HepG2 (cell line): ENCODE results near the gene ST8SIA6. TPM values are rescaled to one million over a fixed set of nuclear protein-coding genes. Genes with fewer than 3 reads are reported as not detected.

Source experiments
- ATAC-seq: fragments of 200-7000 bp; cut with Tn5 transposase; 3 replicates; pipeline ENCODE4 v1.9.1; 2020; ENCODE audit warnings: mild to moderate bottlenecking, moderate library complexity
- BruUV-seq: library from RNA; stranded (reverse); fragments of 400-500 nt; replicated peaks from 2 replicates; lab custom pipeline; 2021; lab: Mats Ljungman, UMichigan
- CTCF ChIA-PET: fragments of 300-600 bp; formaldehyde crosslinking; extraction: SDS; loops from one replicate; lab custom pipeline; 2021; ENCODE audit warnings: low total read pairs, inconsistent platforms, low intra/inter-chr PET ratio; lab: Yijun Ruan, JAX
- POLR2A ChIA-PET: fragments of 350-600 bp; sonication (Branson Sonifier 250); formaldehyde crosslinking; loops from one replicate; lab custom pipeline; 2020; ENCODE audit warnings: antibody characterized with exemption, inconsistent platforms; lab: Yijun Ruan, JAX
- DNase-seq: peaks from one replicate; pipeline ENCODE4 v3.0.0-alpha.2; 2015; ENCODE audit warnings: low spot score
- FAIRE-seq: peaks from 3 replicates; lab custom pipeline; 2011; peaks lifted over from hg19 to GRCh38; lab: Jason Lieb, UNC
- H2AFZ ChIP-seq: one replicate; pipeline ENCODE4 v1.6.1; 2011; ENCODE audit warnings: low read length, inconsistent platforms
- H3K27ac ChIP-seq: fragments of 300-600 bp; 3 replicates; pipeline ENCODE4 v1.8.0; 2011; ENCODE audit warnings: mixed run types, mild to moderate bottlenecking, mixed read lengths, low read length, inconsistent platforms; ENCODE audit not compliant: insufficient read depth; ENCODE audit errors: extremely low read length
- H3K27me3 ChIP-seq, 2 experiments: fragments of 200-600 bp in 1 of 2; 2 replicates in 1 of 2; 3 replicates in 1 of 2; pipeline versions ENCODE4 v1.6.0 to v1.8.0; 2011; ENCODE audit warnings: low read length in 2 of 2, mild to moderate bottlenecking in 2 of 2, moderate library complexity in 2 of 2, inconsistent platforms in 1 of 2; ENCODE audit not compliant: insufficient read depth in 2 of 2, control insufficient read depth in 1 of 2
- H3K36me3 ChIP-seq, 2 experiments: fragments of 200-600 bp in 1 of 2; replicated peaks in 1 of 2; 2 replicates in 1 of 2; 3 replicates in 1 of 2; pipeline versions ENCODE4 v1.5.1 to v1.8.0; 2011; ENCODE audit warnings: low read length in 2 of 2, inconsistent platforms in 1 of 2; ENCODE audit not compliant: insufficient read depth in 2 of 2, control insufficient read depth in 1 of 2
- H3K4me1 ChIP-seq: 2 replicates; pipeline ENCODE4 v1.5.1; 2012; ENCODE audit warnings: low read length, inconsistent platforms; ENCODE audit not compliant: insufficient read depth
- H3K4me2 ChIP-seq: 2 replicates; pipeline ENCODE4 v1.6.0; 2011; ENCODE audit warnings: low read depth, low read length, inconsistent platforms
- H3K4me3 ChIP-seq, 3 experiments: fragments of 200-600 bp in 1 of 3; sonication (generic), shearing (Covaris generic) in 1 of 3; replicated peaks in 1 of 3; 2 replicates each; pipeline ENCODE4 v1.5.1; 2011 to 2016; ENCODE audit warnings: low read length in 3 of 3, inconsistent platforms in 2 of 3, low read depth in 2 of 3, mild to moderate bottlenecking in 2 of 3, control low read depth in 1 of 3, mixed read lengths in 1 of 3; ENCODE audit not compliant: insufficient read depth in 1 of 3
- H3K79me2 ChIP-seq: one replicate; pipeline ENCODE4 v1.6.1; 2011; ENCODE audit warnings: low read length, inconsistent platforms; ENCODE audit not compliant: insufficient read depth
- H3K9ac ChIP-seq: 2 replicates; pipeline ENCODE4 v1.6.0; 2011; ENCODE audit warnings: mild to moderate bottlenecking, low read depth, low read length, inconsistent platforms; ENCODE audit not compliant: insufficient read depth
- H3K9me3 ChIP-seq: 2 replicates; pipeline ENCODE4 v1.5.1; 2012; ENCODE audit warnings: mild to moderate bottlenecking, low read length
- H4K20me1 ChIP-seq: 2 replicates; pipeline ENCODE4 v1.6.0; 2011; ENCODE audit warnings: inconsistent platforms, mild to moderate bottlenecking, low read length, moderate library complexity; ENCODE audit not compliant: insufficient read depth
- LCORL ChIP-seq, 2 experiments: fragments of 450-650 bp in 1 of 2; sonication (generic) in 1 of 2; formaldehyde crosslinking in 1 of 2; IDR thresholded peaks; 2 replicates each; pipeline versions ENCODE4 v1.5.0 to v1.6.1; 2017 to 2020; ENCODE audit warnings: antibody characterized with exemption in 1 of 2, missing genetic modification reagents in 1 of 2
- SOX6 ChIP-seq, 2 experiments: fragments of 450-650 bp in 1 of 2; sonication (generic) in 1 of 2; formaldehyde crosslinking in 1 of 2; IDR thresholded peaks; 2 replicates each; pipeline versions ENCODE4 v1.4.0 to v1.6.1; 2017 to 2020; ENCODE audit warnings: antibody characterized with exemption in 1 of 2, mild to moderate bottlenecking in 1 of 2, missing genetic modification reagents in 1 of 2
- SPEN ChIP-seq: sonication (generic); formaldehyde crosslinking; IDR thresholded peaks from 2 replicates; pipeline ENCODE4 v1.5.1; 2020; ENCODE audit warnings: low read depth, mild to moderate bottlenecking, missing genetic modification reagents
- WIZ ChIP-seq: sonication (generic); formaldehyde crosslinking; IDR thresholded peaks from 2 replicates; pipeline ENCODE4 v1.5.1; 2020; ENCODE audit warnings: mild to moderate bottlenecking, missing genetic modification reagents
- ZBTB42 ChIP-seq: sonication (generic); formaldehyde crosslinking; IDR thresholded peaks from 2 replicates; pipeline ENCODE4 v1.5.0; 2020; ENCODE audit warnings: mild to moderate bottlenecking, missing genetic modification reagents
- ZNF18 ChIP-seq: sonication (generic); formaldehyde crosslinking; IDR thresholded peaks from 2 replicates; pipeline ENCODE4 v1.8.0; 2022; ENCODE audit warnings: mild to moderate bottlenecking, missing genetic modification reagents; ENCODE audit not compliant: insufficient replicate concordance
- ZNF333 ChIP-seq: sonication (generic); formaldehyde crosslinking; IDR thresholded peaks from 2 replicates; pipeline ENCODE4 v1.4.0; 2020; ENCODE audit warnings: mild to moderate bottlenecking, missing genetic modification reagents, borderline replicate concordance
- ZNF337 ChIP-seq: sonication (generic); formaldehyde crosslinking; IDR thresholded peaks from 2 replicates; pipeline ENCODE4 v1.5.1; 2020; ENCODE audit warnings: missing genetic modification reagents, low read depth, mild to moderate bottlenecking, borderline replicate concordance
- ZNF512 ChIP-seq: sonication (generic); formaldehyde crosslinking; IDR thresholded peaks from 2 replicates; pipeline ENCODE4 v1.4.0; 2020; ENCODE audit warnings: mild to moderate bottlenecking, missing genetic modification reagents
- ZNF556 ChIP-seq: sonication (generic); formaldehyde crosslinking; IDR thresholded peaks from 2 replicates; pipeline ENCODE4 v1.4.0; 2020; ENCODE audit warnings: mild to moderate bottlenecking, missing genetic modification reagents, borderline replicate concordance
- ZNF557 ChIP-seq: sonication (generic); formaldehyde crosslinking; IDR thresholded peaks from 2 replicates; pipeline ENCODE4 v1.4.0; 2020; ENCODE audit warnings: missing genetic modification reagents
- ZNF607 ChIP-seq: sonication (generic); formaldehyde crosslinking; IDR thresholded peaks from 2 replicates; pipeline ENCODE4 v1.5.1; 2020; ENCODE audit warnings: missing genetic modification reagents, mild to moderate bottlenecking, borderline replicate concordance
- ZXDC ChIP-seq: sonication (generic); formaldehyde crosslinking; IDR thresholded peaks from 2 replicates; pipeline ENCODE4 v1.5.0; 2020; ENCODE audit warnings: mild to moderate bottlenecking, missing genetic modification reagents
- WGBS: methylation state at CpG from one replicate; pipeline ENCODE4 v1.1.6; 2017; ENCODE audit warnings: low lambda C conversion rate; 5-methylcytosine and 5-hydroxymethylcytosine counted together
- in situ Hi-C: cut with HindIII; loops from 2 replicates; pipeline ENCODE4 v1.10.0; 2017; ENCODE audit warnings: low pct_unique_long_range_greater_than_20kb; ENCODE audit not compliant: extremely low pct_ligation_motif_present
- intact Hi-C: fragments of 100-400 bp; cut with micrococcal nuclease; formaldehyde crosslinking; loops from one replicate; pipeline ENCODE4 v1.10.0; 2022; ENCODE audit not compliant: unreplicated experiment
- polyA plus RNA-seq, 8 experiments: library from polyadenylated mRNA; depleted of rRNA in 3 of 8; stranded (reverse) in 7 of 8; unstranded in 1 of 8; fragments of >200 nt; fragmentation: Illumina TruSeq in 4 of 8; extraction: Trizol in 4 of 8; gene quantifications; 2 replicates each; pipeline versions ENCODE4 v1.2.1 to v1.2.3, GENCODE V29; 2011 to 2016; ENCODE audit warnings: low read depth in 4 of 8, missing spikeins in 1 of 8, mixed read lengths in 1 of 8; ENCODE audit not compliant: insufficient read depth in 1 of 8
- total RNA-seq, 5 experiments: library from RNA; depleted of rRNA; stranded (reverse); fragments of >200 nt; fragmentation: Illumina TruSeq; extraction: Trizol; gene quantifications; 2 replicates each; pipeline ENCODE4 v1.2.3, GENCODE V29; 2016; ENCODE audit warnings: low read depth in 1 of 5

ST8SIA6 gene
- total and polyA plus RNA-seq, 2 of the 13 experiments (the other 11 are each of a cell fraction or from before 2014, with no cell fraction given), result not detected

- TF ChIP-seq ZNF512 (CRISPR knock-in tag) (no peak), SOX6 (IDR thresholded peaks at IDR 0.05) (no peak), SOX6 (CRISPR knock-in tag; IDR thresholded peaks at IDR 0.05) (no peak), ZBTB42 (CRISPR knock-in tag) (no peak), ZNF333 (CRISPR knock-in tag) (no peak), LCORL (IDR thresholded peaks at IDR 0.05) (no peak), LCORL (CRISPR knock-in tag; IDR thresholded peaks at IDR 0.05) (no peak), ZNF556 (CRISPR knock-in tag) (no peak)
These were observed 18.3 kb upstream of the ST8SIA6 start (continued) for GRCh38 chr10:17472481-17473227.

- in situ Hi-C loops (no loop called here), intact Hi-C loops (no loop called here)
- Histone ChIP-seq H3K27ac (no peak overlapping the region), H3K4me1 (no peaks in the 10 kb centered on the region), H3K27me3 (no peaks in the 10 kb centered on the region; a peak in 1 of 5 replicates), H2AFZ (no peak overlapping the region), H3K4me3 (no peak overlapping the region), H3K79me2 (no peaks in the 10 kb centered on the region), H3K36me3 (no peaks in the 10 kb centered on the region), H4K20me1 (no peaks in the 10 kb centered on the region), H3K9ac (no peak overlapping the region), H3K9me3 (peaks cover 7% of the 10 kb centered on the region; the same call in 1 of the 2 replicates), H3K4me2 (no peak overlapping the region)
- ATAC-seq (no peak), DNase-seq (no peak), FAIRE-seq (no peak)
- POLR2A ChIA-PET, result no interaction called here
- CTCF ChIA-PET, result no interaction called here
- BruUV-seq, result no TSS peak
- 0% methylated on average over 5 of the region's 5 CpGs for WGBS
- no peak for TF ChIP-seq ZXDC (CRISPR knock-in tag)
- no peak for TF ChIP-seq ZNF18
- TF ChIP-seq ZNF607 (CRISPR knock-in tag), result no peak
- TF ChIP-seq SPEN, result no peak
- TF ChIP-seq WIZ (CRISPR knock-in tag), result no peak
- TF ChIP-seq ZNF337, result no peak
- no peak for TF ChIP-seq ZNF557
These were observed 15.9 kb upstream of the ST8SIA6 start for GRCh38 chr10:17470246-17470645.
